Activated CD8-positive, alpha-beta memory T cell treated with anti-CD3 and anti-CD28 coated beads, Interleukin-2, amount 50 U/mL, for 24 hours (primary cell): Measurements from ENCODE around the gene SVEP1.
"Not testable (repeated sequence)": the region's sequence is repeated elsewhere in the genome, so short reads cannot be mapped to it uniquely, and the experiment has no call there.

Experiments
- DNase-seq: peaks from one replicate; pipeline ENCODE4 v3.0.0-alpha.2; 2020; ENCODE audit errors: extremely low read depth

Gene SVEP1

DNA sequence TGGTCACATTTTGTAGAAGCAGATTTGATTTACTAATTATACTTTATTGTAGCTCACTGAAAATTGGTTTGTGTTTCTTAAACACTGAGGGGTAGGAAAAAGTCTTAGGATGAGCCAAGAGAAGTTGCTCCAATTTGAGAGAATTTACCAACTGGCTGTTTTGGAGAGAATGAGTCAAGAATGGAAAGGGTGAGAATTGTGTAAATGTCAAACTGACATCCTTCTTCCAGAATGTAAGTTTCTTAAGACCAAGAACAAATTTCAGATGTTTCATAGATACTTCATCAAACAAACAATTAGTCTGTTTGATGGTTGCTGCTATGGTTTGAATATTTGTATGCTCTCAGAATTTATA lies 135.7 kb downstream of the SVEP1 start:
- DNase-seq: no peak

DNA sequence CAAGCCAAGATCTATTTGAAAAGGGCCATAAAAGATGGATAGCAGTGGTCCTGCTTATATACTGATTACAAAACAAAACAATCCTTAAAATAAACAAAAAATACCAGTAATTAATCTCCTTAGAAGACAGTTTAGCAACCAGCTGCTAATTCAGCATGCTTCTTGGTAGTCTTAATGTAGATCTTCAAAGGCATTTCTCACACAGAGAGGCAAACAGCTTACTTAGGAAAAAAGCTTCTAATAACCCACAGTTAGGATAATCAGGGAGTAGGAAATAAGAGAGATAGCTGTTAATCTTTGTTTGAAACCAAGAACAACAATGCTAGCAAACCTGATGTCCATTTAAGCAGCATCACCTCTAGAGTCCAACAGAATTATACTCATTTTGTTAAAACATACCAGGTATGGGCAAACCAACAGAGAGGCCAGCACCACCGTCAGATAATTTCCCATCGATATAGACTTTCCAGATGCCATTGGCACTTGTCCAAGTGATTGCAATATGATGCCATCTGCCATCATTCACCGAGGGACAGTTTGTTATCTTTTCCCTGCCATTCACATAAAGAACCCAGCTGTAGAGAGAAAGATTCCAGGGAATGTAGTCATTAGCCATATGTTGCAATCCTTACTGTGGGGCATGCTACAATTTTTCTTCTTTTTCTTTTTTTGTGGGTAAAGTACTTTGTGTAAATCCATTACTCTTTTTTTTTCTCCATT lies 136.2 kb downstream of the SVEP1 start:
- DNase-seq: no peak

DNA sequence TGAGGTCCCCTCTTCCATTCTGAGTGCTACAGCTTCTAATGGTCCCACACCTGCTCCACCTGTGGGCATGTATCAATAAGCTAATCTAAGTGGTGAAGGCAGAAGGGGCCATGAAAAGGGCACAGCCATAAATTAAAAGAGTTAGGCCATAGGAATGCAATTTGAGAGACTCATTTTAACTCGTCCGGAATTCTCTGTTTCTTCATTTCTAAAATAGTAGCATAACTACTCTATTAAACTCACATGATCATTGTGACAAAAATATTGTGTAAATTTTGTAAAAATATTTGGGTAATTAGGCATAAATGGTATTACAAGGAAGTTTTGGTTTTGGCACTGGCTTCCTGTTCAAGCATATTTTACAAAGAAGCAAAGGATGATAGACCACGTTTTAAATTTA lies 138.7 kb downstream of the SVEP1 start:
- DNase-seq: no peak

DNA sequence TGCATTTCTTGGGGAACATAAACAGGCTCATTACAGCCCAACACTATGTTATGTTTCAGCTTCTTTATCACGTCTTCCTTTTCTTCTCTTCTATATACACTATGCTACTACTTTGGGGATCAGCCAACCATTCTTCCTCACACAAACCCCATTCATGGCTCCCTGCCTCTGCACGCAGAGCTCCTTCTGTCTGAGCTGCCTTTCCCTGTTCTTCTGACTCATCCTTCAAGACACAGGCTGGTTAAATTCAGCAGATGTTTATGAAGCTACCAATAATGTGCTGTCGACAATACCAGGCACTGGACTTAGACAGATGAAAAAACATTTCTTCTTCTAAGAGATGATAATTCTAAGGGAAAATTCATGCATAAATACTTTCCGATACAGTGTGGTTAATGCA lies 139.4 kb downstream of the SVEP1 start:
- no peak for DNase-seq

DNA sequence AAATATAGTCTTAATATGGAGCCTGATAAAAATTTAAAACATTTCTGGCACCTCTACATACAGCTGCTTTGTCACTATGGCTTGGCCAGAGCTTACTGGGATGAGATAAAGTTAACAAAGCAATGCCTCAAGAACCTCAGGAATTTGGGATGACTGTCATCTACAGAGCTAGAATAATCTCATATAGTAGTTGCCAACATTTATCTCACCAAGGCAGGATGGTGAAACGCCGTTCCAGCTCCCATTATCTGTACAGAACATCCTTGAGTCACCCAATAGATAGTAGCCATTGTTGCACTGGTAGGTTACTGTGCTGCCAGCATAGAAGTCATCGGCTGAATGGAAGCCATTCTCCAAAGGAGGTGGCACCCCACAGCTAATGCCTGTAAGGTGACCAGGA lies 147.3 kb downstream of the SVEP1 start:
- DNase-seq: no peak

DNA sequence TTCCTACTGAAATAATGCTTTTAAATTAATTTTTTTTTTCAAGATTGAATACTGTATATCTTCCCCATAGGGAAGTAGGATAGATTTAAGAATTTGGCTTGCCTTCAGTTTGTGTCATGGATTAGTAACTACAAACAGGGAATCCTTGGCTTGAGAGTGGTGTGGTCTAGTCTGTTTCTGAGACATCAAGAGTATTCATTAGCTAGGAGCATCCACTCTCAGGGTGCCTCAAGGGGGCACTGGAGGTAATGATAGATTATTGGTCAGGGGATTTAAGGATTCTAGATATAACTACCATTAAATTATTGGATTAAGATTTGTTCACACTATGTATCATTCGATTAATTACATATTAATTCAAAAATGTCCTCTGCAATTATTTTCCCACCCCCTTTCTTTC lies 150.1 kb downstream of the SVEP1 start:
- no peak for DNase-seq

DNA sequence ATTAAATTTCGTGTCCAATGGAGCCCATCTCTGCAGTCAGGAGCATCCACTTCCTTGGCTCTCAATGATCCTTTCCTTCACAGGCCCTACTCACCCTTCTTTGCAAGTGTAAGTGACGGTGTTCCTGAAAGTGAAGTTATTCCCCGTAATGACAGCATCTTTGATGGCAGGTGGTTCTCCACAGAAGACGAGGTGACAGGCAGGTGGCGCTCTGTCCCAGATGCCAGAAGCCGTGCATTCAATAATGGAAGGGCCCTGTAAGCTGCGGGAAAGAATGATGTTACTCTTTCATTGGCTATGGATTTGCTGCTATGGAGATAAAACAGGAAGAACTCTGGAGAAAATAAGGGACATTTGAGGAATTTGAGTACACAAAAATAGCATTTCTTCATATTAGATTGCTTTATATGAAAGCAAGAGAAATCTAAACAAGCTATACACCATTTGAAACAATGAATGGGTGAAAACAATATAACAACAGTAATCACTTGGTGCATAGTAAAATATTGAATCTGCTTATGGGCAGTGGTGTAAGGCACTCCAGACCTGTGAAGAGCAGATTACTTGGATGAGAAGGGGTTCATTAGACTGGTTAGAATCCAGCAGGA lies 151.9 kb downstream of the SVEP1 start:
- no peak for DNase-seq

DNA sequence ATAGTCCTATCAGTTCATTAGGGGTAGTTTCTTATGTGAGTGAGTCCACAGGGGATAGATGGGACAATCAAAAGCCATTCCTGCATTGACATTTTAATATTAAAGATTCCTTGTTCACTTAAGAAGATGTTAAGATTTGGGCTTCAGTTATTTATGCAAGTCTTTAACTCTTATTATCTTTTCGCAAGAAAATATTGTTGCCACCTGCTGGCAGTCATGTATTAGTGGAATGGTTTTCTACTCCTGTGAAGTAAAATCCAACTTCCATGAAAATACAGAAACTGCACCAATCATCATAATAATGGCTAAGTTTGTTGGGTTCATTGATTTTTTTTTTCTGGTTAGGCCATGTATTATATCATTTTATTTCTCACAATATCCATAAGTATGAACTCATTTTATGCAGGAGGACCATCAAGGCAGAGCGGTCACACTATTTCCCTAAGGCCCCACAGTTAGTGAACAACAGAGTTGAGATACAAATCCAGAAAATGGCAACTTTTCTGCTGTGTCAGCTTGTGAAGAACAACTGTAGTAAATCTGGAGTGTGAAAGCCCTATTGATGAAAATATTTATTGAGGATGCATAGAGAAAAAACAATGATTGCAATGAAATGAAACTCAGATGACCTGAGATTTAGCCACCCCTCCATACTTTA lies 153.4 kb downstream of the SVEP1 start:
- DNase-seq: no peak

DNA sequence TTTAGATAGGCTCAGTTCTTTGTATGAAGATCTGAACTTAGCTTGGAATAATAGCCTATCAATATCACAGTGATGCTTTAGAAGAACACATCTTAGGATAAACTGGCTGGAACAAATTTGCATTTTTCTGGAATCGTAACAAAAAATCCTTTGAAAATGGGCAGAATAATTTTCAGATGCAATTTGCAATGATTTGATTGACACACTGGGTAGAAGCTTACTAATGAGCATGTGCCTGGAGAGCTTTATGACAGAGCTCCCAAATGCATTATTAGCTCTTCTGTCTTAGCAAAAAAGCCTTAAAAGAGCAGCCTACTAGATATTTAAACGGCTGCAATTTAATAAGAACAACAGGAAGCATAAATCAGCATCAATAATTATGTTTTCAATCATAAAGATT lies 165.1 kb downstream of the SVEP1 start:
- no peak for DNase-seq

DNA sequence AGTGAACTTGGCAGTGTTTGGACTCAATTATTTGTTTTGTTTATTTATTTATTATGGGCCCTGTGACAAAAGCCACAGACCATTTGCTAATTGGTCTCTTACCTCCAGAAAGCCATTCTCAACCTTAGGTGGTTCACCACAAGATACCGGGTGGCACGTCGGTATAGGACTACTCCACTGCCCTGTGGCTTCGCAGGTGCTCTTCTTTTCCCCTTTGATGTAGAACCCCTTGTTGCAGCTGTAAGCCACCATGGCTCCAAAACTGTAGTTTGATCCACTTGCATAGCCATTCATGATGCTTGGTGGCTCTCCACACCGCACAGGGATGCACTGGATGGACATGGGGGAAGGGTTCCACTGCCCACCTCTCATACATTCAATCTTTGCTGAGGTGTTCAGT lies 168.6 kb downstream of the SVEP1 start:
- DNase-seq: no peak

DNA sequence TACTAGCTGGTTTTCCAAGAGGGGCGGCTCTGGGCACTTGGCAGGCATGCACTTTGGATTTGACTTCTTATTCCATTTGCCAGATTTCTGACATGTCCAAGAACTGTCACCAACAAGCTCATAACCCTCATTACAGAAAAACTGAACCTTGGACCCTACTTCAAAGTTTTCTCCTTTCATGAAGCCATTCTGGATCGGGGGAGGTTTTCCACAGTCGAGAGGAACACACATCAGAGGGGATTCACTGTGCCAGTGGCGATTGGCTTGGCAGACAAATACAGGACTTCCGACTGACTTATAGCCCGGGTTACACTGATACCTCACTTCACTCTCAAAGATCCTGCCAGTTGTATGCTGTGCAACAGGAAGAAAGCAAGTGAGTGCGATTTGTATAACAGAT lies 170.9 kb downstream of the SVEP1 start:
- DNase-seq: no peak

DNA sequence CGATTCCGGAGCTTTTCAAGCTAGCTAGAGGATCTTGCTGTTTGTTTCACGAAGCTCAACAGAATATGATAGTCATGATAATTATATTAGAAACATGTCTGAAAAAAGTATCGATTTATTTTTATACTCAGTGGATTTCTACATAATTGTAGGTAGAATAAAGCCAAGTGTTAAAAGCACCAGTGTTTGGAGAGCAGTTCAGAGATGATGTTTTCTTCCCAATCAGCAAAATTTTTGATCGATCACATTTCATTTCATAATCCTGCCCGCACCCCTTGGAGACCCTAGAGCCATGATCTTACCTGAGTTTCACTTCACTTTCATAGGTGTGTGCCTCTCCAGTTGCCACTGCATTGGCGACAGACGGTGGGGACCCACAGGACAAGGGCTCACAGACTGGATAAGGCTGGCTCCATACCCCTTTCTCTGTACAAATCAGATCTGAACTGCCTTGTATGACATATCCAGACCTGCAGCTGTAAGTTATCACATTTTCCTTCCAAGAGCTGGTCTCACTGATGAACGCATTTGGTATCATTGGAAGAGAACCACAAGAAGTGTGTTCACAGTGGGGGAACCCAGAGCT lies 173.6 kb downstream of the SVEP1 start:
- no peak for DNase-seq

DNA sequence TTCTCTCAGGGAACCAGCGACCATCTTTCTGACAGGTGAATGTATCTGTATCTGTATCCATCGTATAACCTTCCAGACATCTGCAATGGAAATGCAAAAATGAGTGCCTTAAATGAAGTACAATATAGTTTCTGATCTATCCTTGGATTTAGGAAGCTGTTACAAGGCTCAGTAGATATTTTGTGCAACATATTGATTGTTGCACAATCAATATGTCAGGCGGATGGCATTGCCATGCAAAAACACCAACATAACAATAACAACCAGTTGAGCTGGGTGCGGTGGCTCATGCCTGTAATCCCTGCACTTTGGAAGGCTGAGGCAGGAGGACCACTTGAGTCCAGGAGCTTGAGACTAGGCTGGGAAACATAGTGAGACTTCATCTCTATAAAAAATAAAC lies 175.1 kb downstream of the SVEP1 start:
- DNase-seq: no peak

DNA sequence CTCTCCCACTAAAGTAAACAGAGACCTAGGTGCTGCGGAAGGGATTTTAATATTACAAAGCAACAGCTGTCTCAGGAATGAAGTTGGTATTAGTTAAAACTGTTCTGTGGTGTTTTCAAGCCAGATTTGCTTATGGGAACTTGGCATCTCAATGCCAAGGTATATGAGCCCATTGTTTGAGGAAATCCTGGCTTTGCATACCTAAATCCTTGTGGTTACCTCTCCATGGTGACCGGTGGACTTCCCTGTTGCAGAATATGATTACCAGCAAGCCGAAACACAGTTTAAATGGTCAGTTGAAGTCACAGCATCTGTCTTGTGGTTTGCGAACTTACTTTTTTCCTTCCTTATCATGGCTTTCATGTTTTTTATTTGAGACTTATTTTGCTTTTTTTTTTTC lies 179.6 kb downstream of the SVEP1 start:
- DNase-seq: no peak

DNA sequence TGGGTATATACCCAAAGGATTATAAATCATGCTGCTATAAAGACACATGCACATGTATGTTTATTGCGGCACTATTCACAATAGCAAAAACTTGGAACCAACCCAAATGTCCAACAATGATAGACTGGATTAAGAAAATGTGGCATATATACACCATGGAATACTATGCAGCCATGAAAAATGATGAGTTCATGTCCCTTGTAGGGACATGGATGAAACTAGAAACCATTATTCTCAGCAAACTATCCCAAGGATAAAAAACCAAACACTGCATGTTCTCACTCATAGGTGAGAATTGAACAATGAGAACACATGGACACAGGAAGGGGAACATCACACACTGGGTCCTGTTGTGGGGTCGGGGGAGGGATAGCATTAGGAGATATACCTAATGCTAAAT lies 180.5 kb downstream of the SVEP1 start:
- DNase-seq: not testable (repeated sequence)

DNA sequence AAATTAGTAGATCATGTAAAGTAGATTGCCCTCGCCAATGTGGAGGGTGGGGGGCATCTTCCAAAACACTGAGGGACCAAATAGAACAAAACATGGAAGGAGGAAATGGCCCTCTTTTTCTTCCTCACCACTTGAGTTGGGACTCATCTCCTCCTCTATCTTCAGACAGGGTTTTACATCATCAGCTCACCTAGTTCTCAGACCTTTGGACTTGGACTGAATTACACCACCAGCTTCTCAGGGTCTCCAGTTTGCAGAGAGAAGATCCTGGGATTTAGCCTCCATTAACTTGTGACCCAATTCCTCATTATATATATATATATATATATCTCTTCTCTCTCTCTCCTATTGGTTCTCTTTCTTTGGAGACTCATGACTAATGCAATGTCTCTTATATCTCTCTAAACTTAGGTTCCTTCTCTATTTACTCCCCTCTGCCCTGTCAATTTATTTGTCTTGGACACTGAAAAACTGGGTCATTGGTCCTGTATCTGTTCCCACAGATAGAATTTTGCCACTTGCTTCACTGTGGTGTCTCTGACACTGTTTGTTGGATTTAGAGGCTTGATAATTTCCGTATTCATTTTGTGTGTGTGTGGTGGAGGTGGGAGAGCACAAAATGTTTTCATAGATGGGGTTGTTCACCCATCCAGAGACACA lies 187.6 kb downstream of the SVEP1 start:
- DNase-seq: no peak

DNA sequence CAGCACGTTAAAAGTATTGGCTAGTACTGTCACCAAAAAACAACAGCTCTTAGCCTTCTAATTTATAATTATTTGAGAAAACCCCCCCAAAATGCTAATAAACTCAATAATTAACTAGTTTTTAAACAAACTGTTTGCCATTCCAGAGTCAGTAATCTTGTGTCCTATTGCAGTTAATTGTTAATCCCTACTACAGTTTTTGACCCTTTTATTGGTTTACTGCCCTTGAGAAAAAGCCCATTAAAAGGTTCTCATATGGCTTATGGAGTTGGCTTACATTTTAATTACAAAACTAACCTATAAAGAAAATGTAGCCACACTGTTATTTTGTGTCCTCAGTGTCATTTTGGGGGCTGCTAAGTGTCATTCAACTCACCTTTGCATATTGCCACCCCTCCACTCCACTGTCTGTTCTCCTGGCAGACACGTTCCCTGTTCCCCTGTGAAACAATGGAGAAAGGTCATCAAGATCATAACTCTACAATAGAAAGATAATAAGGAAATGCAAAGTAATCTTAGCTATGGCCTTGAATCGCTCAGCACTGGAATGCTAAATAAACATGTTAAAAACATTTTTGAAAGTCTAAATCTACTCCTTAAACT lies 190.3 kb downstream of the SVEP1 start:
- no peak for DNase-seq

DNA sequence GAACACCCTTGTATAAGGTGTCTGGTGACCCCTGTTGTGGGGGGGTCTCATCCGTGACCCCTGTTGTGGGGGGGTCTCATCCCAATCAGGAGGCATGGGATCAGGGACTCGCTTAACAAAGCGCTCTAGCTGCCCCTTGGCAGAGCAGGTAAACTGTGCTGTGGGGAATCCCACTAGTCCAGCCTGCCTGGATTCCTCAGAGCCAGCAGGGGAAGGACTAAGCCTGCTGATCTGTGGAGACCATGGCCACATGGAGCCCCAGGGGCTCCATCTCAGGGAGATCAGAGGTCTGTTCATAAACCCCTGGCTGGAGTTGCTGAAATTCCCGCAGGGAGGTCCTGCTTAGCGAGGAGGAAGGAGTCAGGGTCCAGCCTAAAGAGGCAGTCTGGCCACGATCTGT lies 196.1 kb downstream of the SVEP1 start:
- no peak for DNase-seq

DNA sequence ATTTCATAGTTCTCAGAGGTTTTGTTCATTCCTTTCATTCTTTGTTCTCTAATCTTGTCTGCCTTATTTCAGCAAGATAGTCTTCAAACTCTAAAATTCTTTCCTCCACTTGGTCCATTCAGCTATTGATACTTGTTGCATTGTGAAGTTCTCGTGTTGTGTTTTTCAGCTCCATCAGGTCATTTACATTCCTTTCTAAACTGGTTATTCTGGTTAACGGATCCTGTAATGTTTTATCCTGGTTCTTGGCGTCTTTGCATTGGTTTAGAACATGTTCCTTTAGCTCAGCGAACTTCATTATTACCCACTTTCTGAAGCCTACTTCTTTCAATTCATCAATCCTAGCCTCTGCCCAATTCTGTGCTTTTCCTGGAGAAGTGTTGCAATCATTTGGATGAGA lies 196.8 kb downstream of the SVEP1 start:
- no peak for DNase-seq

DNA sequence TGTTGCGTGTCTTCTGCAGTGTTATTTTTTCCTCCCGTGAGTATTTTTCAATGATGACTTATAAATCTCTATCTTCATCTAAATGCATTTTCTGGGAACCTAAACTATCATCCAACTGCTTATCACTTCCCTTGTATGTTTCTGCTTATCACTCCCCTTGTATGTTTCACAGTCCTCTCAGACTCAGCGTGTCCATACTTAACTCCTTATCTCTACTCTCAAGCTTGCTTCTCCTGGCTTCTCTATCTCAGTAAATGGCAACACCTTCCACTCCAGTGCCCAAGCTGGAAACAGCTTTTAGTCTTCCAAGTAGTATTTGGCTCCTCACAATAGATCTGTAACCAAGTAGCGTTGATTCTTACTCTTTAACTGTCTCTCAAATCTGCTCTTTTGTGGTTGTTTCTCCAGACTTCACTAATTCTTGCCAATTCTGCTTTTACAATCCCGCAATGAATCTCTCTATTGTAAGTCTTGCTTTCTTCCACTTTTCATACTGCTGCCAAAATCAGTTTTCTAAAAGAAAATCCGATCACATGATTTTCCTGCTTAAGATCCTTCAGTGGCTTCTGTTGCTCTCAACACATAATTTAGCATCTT lies 208.0 kb downstream of the SVEP1 start:
- DNase-seq: no peak

DNA sequence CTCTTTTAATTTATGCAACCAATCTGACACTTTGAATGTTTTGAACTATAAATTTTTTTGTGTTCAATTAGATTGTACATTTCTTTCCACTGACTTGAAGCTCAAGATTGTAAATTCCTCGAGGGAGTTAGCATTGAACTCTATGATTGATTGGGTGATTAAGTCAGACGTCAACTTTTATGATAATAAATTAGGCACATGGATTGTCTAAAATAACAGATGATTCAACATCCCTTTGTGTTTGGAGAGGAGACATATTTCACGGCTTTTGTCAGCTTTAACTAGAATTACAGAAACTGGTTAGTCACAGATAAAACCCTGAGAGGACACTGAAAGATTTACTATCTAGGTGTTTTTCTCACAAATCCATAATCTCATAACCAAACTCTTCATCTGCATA lies 209.2 kb downstream of the SVEP1 start:
- no peak for DNase-seq

DNA sequence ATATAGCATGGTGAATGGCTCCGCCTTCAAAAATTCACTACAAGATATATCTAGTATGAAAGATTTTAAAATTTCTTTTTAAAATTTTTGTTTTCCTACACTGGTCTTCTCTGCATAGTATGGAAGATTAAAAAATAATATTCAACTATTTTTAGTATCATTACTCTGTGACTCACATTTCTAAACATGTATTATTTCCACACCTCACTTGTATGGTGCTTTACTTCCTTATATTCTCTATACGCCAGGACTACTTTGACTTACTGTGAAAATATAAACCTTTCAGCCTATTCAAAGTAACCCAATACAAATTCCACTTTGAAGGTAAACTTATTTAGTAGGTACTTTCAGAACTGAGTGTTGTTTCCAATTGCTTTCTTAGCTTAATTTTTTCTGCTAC lies 215.1 kb downstream of the SVEP1 start:
- DNase-seq: no peak
